Neuronal stem cell (in vitro differentiated cells): Measurements from ENCODE around the gene PSAP.

Experiments
- DNase-seq: peaks from one replicate; pipeline ENCODE4 v3.0.0-alpha.2; 2013; ENCODE audit warnings: low spot score
- H2AFZ ChIP-seq: one replicate; pipeline ENCODE4 v1.6.1; 2013; ENCODE audit warnings: mild to moderate bottlenecking, low read length, inconsistent platforms
- H2AK5ac ChIP-seq: 2 replicates; pipeline ENCODE4 v1.6.1; 2013; ENCODE audit warnings: low read depth, mild to moderate bottlenecking, inconsistent platforms, low read length, moderate library complexity, mixed read lengths
- H2BK120ac ChIP-seq: 2 replicates; pipeline ENCODE4 v1.6.1; 2013; ENCODE audit warnings: low read depth, mild to moderate bottlenecking, inconsistent platforms, low read length, moderate library complexity, mixed read lengths
- H2BK12ac ChIP-seq: one replicate; pipeline ENCODE4 v1.6.1; 2013; ENCODE audit warnings: low read length, inconsistent platforms
- H2BK15ac ChIP-seq: 2 replicates; pipeline ENCODE4 v1.6.1; 2013; ENCODE audit warnings: mild to moderate bottlenecking, low read length, inconsistent platforms, mixed read lengths
- H2BK5ac ChIP-seq: one replicate; pipeline ENCODE4 v1.6.1; 2013; ENCODE audit warnings: inconsistent platforms, mild to moderate bottlenecking, low read length, moderate library complexity
- H3K14ac ChIP-seq: one replicate; pipeline ENCODE4 v1.6.1; 2013; ENCODE audit warnings: low read length, inconsistent platforms
- H3K18ac ChIP-seq: 2 replicates; pipeline ENCODE4 v1.6.1; 2013; ENCODE audit warnings: low read length, inconsistent platforms
- H3K23ac ChIP-seq: 2 replicates; pipeline ENCODE4 v1.6.1; 2013; ENCODE audit warnings: low read depth, mild to moderate bottlenecking, mixed read lengths, low read length, inconsistent platforms; ENCODE audit not compliant: poor library complexity
- H3K27ac ChIP-seq: replicated peaks from 3 replicates; pipeline ENCODE4 v1.5.1; 2013; ENCODE audit warnings: low read length, inconsistent platforms
- H3K27me3 ChIP-seq, 3 experiments: 2 replicates each; pipeline ENCODE4 v1.6.1; 2013; ENCODE audit warnings: low read length in 3 of 3, mild to moderate bottlenecking in 2 of 3, inconsistent platforms in 1 of 3, low read depth in 1 of 3, mixed read lengths in 1 of 3, moderate library complexity in 1 of 3; ENCODE audit not compliant: control insufficient read depth in 3 of 3, insufficient read depth in 3 of 3
- H3K36me3 ChIP-seq, 2 donors: replicated peaks in 1 of 2; 2 replicates each; pipeline ENCODE4 v1.6.1; 2013; ENCODE audit warnings: low read length in 2 of 2; ENCODE audit not compliant: control insufficient read depth in 2 of 2, insufficient read depth in 2 of 2
- H3K4ac ChIP-seq: 2 replicates; pipeline ENCODE4 v1.6.1; 2013; ENCODE audit warnings: inconsistent platforms, mild to moderate bottlenecking, low read length, moderate library complexity
- H3K4me1 ChIP-seq, 2 donors: 1 replicate in 1 of 2; 2 replicates in 1 of 2; pipeline ENCODE4 v1.6.1; 2013; ENCODE audit warnings: low read length in 2 of 2, low read depth in 1 of 2; ENCODE audit not compliant: control insufficient read depth in 2 of 2, insufficient read depth in 1 of 2
- H3K4me2 ChIP-seq: one replicate; pipeline ENCODE4 v1.6.1; 2013; ENCODE audit warnings: mild to moderate bottlenecking, low read length, inconsistent platforms; ENCODE audit not compliant: insufficient read depth, poor library complexity, severe bottlenecking
- H3K4me3 ChIP-seq, 2 donors: 2 replicates each; pipeline ENCODE4 v1.5.1; 2013; ENCODE audit warnings: low read length in 2 of 2, mild to moderate bottlenecking in 2 of 2, inconsistent platforms in 1 of 2, moderate library complexity in 1 of 2
- H3K79me1 ChIP-seq: one replicate; pipeline ENCODE4 v1.6.1; 2013; ENCODE audit warnings: low read depth, mild to moderate bottlenecking, inconsistent platforms, low read length, moderate library complexity
- H3K9ac ChIP-seq: one replicate; pipeline ENCODE4 v1.6.1; 2013; ENCODE audit warnings: mild to moderate bottlenecking, low read depth, low read length, inconsistent platforms; ENCODE audit not compliant: poor library complexity
- H3K9me3 ChIP-seq, 2 donors: replicated peaks in 1 of 2; 2 replicates each; pipeline versions ENCODE3 to v1.6.1; 2013; ENCODE audit warnings: low read length in 2 of 2, mild to moderate bottlenecking in 2 of 2, inconsistent platforms in 1 of 2, low read depth in 1 of 2, mixed read lengths in 1 of 2, moderate library complexity in 1 of 2; ENCODE audit not compliant: control insufficient read depth in 2 of 2, insufficient read depth in 1 of 2
- H4K8ac ChIP-seq: one replicate; pipeline ENCODE4 v1.6.1; 2013; ENCODE audit warnings: low read depth, mild to moderate bottlenecking, inconsistent platforms, low read length, moderate library complexity
- H4K91ac ChIP-seq: one replicate; pipeline ENCODE4 v1.6.1; 2013; ENCODE audit warnings: low read length, low read depth, mild to moderate bottlenecking, inconsistent platforms; ENCODE audit not compliant: poor library complexity
- WGBS, 2 donors: extraction: QIAGEN DNeasy Blood & Tissue Kit; methylation state at CpG; one replicate each; pipeline ENCODE4 v1.1.7; 2013; ENCODE audit warnings: missing lambda C conversion rate in 2 of 2, mixed read lengths in 1 of 2; ENCODE audit not compliant: insufficient read length in 2 of 2, insufficient replicate concordance in 1 of 2; ENCODE audit errors: extremely low coverage in 2 of 2; 5-methylcytosine and 5-hydroxymethylcytosine counted together

Gene PSAP

GRCh38 chr10:71807557-71808510, 43.2 kb downstream of the PSAP start:
- Histone ChIP-seq H2BK5ac (no peak overlapping the region), H3K18ac (peak overlapping the region; percentile 27), H3K23ac (peak overlapping the region; percentile 59), H3K9ac (no peak overlapping the region), H2BK15ac (no peak overlapping the region), H2AK5ac (peak overlapping the region; percentile 76), H2BK12ac (peak overlapping the region; percentile 17), H3K27ac (no peak overlapping the region), H3K27me3 (peaks cover 0 to 19% (median 7%) of the 10 kb centered on the region in 3 experiments), H3K36me3 (peaks cover 0 to 4% of the 10 kb centered on the region in 2 donors), H3K4me3 (no peak overlapping the region), H2BK120ac (no peak overlapping the region), H3K4me2 (no peak overlapping the region), H4K8ac (peak overlapping the region; percentile 95), H3K9me3 (no peaks in the 10 kb centered on the region), H3K4ac (no peak overlapping the region), H2AFZ (no peak overlapping the region), H4K91ac (no peak overlapping the region), H3K14ac (peak overlapping the region; percentile 91), H3K4me1 (peaks cover 0 to 7% of the 10 kb centered on the region in 2 donors), H3K79me1 (no peaks in the 10 kb centered on the region)
- 100% methylated on average over 1 of the region's 21 CpGs; no CpG with 5 or more reads in 1 of the 2 donors for WGBS, 2 donors
- no peak for DNase-seq

GRCh38 chr10:71806704-71807556, 44.1 kb downstream of the PSAP start:
- Histone ChIP-seq H2AK5ac (peak overlapping the region; percentile 76), H3K36me3 (peaks cover 0 to 2% of the 10 kb centered on the region in 2 donors), H3K4me1 (peaks cover 0 to 5% of the 10 kb centered on the region in 2 donors), H2AFZ (no peak overlapping the region), H4K8ac (peak overlapping the region; percentile 95), H3K4me2 (no peak overlapping the region), H3K79me1 (no peaks in the 10 kb centered on the region), H2BK120ac (no peak overlapping the region), H2BK15ac (no peak overlapping the region), H3K9me3 (no peaks in the 10 kb centered on the region), H4K91ac (no peak overlapping the region), H3K4ac (no peak overlapping the region), H3K27me3 (peaks cover 0 to 19% (median 7%) of the 10 kb centered on the region in 3 experiments), H3K14ac (peak overlapping the region; percentile 91), H3K18ac (no peak overlapping the region), H2BK12ac (peak overlapping the region; percentile 17), H3K27ac (no peak overlapping the region), H3K23ac (peak overlapping the region; percentile 59), H2BK5ac (no peak overlapping the region), H3K4me3 (no peak overlapping the region), H3K9ac (no peak overlapping the region)
- WGBS, 2 donors = no CpG with 5 or more reads among the region's 23 CpGs
- DNase-seq = no peak

- H2AFZ ChIP-seq = no peak overlapping the region
- H3K79me1 ChIP-seq = no peaks in the 10 kb centered on the region
- H3K4me3 ChIP-seq = no peak overlapping the region
- H3K4ac ChIP-seq = no peak overlapping the region
- H3K27me3 ChIP-seq = peaks cover 0 to 19% (median 7%) of the 10 kb centered on the region in 3 experiments
- no peak overlapping the region for H2BK5ac ChIP-seq
- H3K23ac ChIP-seq = peak overlapping the region; percentile 25
- H4K8ac ChIP-seq = no peak overlapping the region
- no CpG with 5 or more reads among the region's 41 CpGs for WGBS, 2 donors
- no peak overlapping the region for H2BK12ac ChIP-seq
- H3K36me3 ChIP-seq = peaks cover 0 to 2% of the 10 kb centered on the region in 2 donors
- H3K9me3 ChIP-seq = no peaks in the 10 kb centered on the region
- H2AK5ac ChIP-seq = peak overlapping the region; percentile 6
- no peak overlapping the region for H2BK120ac ChIP-seq
- H3K4me1 ChIP-seq = peaks cover 0 to 5% of the 10 kb centered on the region in 2 donors
- H3K14ac ChIP-seq = peak overlapping the region; percentile 4
- H2BK15ac ChIP-seq = no peak overlapping the region
- H3K9ac ChIP-seq = no peak overlapping the region
- H3K27ac ChIP-seq = no peak overlapping the region
- peak; percentile 30 for DNase-seq
- peak overlapping the region; percentile 74 for H3K18ac ChIP-seq
- H4K91ac ChIP-seq = no peak overlapping the region
- no peak overlapping the region for H3K4me2 ChIP-seq
Measured at GRCh38 chr10:71805776-71806703, 45.0 kb downstream of the PSAP start.
